GM19035 (cell line): ENCODE data around the gene TOP3A.
A peak's percentile ranks its signal among the peaks of the same experiment; 100 is the strongest.

Source experiments
- ATAC-seq: cut with Tn5 transposase; IDR thresholded peaks from one replicate; pipeline ENCODE4 v1.9.1; 2021; ENCODE audit not compliant: unreplicated experiment

TOP3A gene

GRCh38 chr17:18280766-18281371, 33.9 kb downstream of the TOP3A start:
- ATAC-seq, result no peak

GRCh38 chr17:18280249-18280648, 34.5 kb downstream of the TOP3A start:
- ATAC-seq, result no peak

GRCh38 chr17:18278867-18279266, 35.9 kb downstream of the TOP3A start:
- no peak for ATAC-seq

- no peak for ATAC-seq
Measured at GRCh38 chr17:18277076-18277475, 37.7 kb downstream of the TOP3A start.

- no peak for ATAC-seq
Measured at GRCh38 chr17:18270046-18270931, 44.5 kb downstream of the TOP3A start.

GRCh38 chr17:18267927-18268711, 46.7 kb downstream of the TOP3A start:
- no peak for ATAC-seq

GRCh38 chr17:18267366-18267765, 47.4 kb downstream of the TOP3A start:
- no peak for ATAC-seq

- no peak for ATAC-seq
Measured at GRCh38 chr17:18263885-18264682, 50.7 kb downstream of the TOP3A start.

- no peak for ATAC-seq
Measured at GRCh38 chr17:18262641-18263040, 52.2 kb downstream of the TOP3A start.

GRCh38 chr17:18262111-18262510, 52.7 kb downstream of the TOP3A start:
- no peak for ATAC-seq

- no peak for ATAC-seq
Measured at GRCh38 chr17:18261659-18262058, 53.1 kb downstream of the TOP3A start.

GRCh38 chr17:18261146-18261515, 53.7 kb downstream of the TOP3A start:
- ATAC-seq, result no peak

- ATAC-seq, result peak; percentile 80
Measured at GRCh38 chr17:18260332-18261145, 54.3 kb downstream of the TOP3A start, which contains the start of gene MIEF2. Gene MIEF2 (plus strand): TSS chr17:18260662. CDS start chr17:18262721, 2,059 bp downstream.

- no peak for ATAC-seq
Measured at GRCh38 chr17:18259621-18260331, 55.0 kb downstream of the TOP3A start.

- no peak for ATAC-seq
Measured at GRCh38 chr17:18258356-18259038, 56.3 kb downstream of the TOP3A start, which contains the start of gene FLII. Gene FLII (minus strand): TSS chr17:18258738. CDS start chr17:18258690, 48 bp downstream.

GRCh38 chr17:18257982-18258355, 56.8 kb downstream of the TOP3A start:
- no peak for ATAC-seq

GRCh38 chr17:18257268-18257981, 57.4 kb downstream of the TOP3A start:
- ATAC-seq, result no peak

- ATAC-seq, result no peak
Measured at GRCh38 chr17:18256776-18257175, 58.0 kb downstream of the TOP3A start.
